HCT116 (cell line): ENCODE results near the gene SPAG5.

ENCODE experiments used
- CTCF ChIP-seq, 3 experiments: fragments of 200-600 bp in 1 of 3; sonication (generic) in 1 of 3; IDR thresholded peaks in 2 of 3; conservative IDR thresholded peaks in 1 of 3; 2 replicates each; pipeline ENCODE4 v1.5.1; 2012 to 2017; ENCODE audit warnings: low read depth in 2 of 3, low read length in 2 of 3, antibody characterized with exemption in 1 of 3, borderline replicate concordance in 1 of 3, control low read depth in 1 of 3, mild to moderate bottlenecking in 1 of 3, mixed read lengths in 1 of 3, mixed run types in 1 of 3, moderate library complexity in 1 of 3; ENCODE audit not compliant: insufficient read depth in 1 of 3
- EZH2phosphoT487 ChIP-seq: fragments of 200-600 bp; IDR thresholded peaks from 2 replicates; pipeline ENCODE4 v1.6.1; 2018; ENCODE audit warnings: antibody characterized with exemption, borderline replicate concordance
- POLR2A ChIP-seq: IDR thresholded peaks from 2 replicates; pipeline ENCODE4 v1.7.0; 2011; ENCODE audit warnings: borderline replicate concordance; ENCODE audit not compliant: insufficient read depth, insufficient read length; ENCODE audit errors: extremely low read depth
- TF ChIP-seq, protein P1 (sequence below): IDR thresholded peaks from 2 replicates; pipeline ENCODE4 v1.6.1; 2012; ENCODE audit warnings: low read depth
- TF ChIP-seq, protein P2 (sequence below): IDR thresholded peaks from 2 replicates; pipeline ENCODE4 v1.6.1; 2012

- TF ChIP-seq, protein P1, sequence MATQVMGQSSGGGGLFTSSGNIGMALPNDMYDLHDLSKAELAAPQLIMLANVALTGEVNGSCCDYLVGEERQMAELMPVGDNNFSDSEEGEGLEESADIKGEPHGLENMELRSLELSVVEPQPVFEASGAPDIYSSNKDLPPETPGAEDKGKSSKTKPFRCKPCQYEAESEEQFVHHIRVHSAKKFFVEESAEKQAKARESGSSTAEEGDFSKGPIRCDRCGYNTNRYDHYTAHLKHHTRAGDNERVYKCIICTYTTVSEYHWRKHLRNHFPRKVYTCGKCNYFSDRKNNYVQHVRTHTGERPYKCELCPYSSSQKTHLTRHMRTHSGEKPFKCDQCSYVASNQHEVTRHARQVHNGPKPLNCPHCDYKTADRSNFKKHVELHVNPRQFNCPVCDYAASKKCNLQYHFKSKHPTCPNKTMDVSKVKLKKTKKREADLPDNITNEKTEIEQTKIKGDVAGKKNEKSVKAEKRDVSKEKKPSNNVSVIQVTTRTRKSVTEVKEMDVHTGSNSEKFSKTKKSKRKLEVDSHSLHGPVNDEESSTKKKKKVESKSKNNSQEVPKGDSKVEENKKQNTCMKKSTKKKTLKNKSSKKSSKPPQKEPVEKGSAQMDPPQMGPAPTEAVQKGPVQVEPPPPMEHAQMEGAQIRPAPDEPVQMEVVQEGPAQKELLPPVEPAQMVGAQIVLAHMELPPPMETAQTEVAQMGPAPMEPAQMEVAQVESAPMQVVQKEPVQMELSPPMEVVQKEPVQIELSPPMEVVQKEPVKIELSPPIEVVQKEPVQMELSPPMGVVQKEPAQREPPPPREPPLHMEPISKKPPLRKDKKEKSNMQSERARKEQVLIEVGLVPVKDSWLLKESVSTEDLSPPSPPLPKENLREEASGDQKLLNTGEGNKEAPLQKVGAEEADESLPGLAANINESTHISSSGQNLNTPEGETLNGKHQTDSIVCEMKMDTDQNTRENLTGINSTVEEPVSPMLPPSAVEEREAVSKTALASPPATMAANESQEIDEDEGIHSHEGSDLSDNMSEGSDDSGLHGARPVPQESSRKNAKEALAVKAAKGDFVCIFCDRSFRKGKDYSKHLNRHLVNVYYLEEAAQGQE, result no peak
- TF ChIP-seq CTCF (IDR thresholded peaks at IDR 0.05 in 2 of 3, conservative IDR thresholded peaks at IDR 0.05 in 1 of 3; ENCODE audit: borderline replicate concordance in 1 of 3, insufficient read depth in 1 of 3, low read depth in 2 of 3, low read length in 2 of 3), result no peak
- no peak for TF ChIP-seq EZH2phosphoT487
- no peak for TF ChIP-seq POLR2A
- TF ChIP-seq, protein P2, sequence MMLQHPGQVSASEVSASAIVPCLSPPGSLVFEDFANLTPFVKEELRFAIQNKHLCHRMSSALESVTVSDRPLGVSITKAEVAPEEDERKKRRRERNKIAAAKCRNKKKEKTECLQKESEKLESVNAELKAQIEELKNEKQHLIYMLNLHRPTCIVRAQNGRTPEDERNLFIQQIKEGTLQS, result no peak
Observed at GRCh38 chr17:28613931-28614381, 15.1 kb upstream of the SPAG5 start, which contains the start of gene RSKR.
